VCaP (cell line): ENCODE results near the gene MAPKAPK3.

ENCODE experiments used
- H3K27ac ChIP-seq: fragments of 450-650 bp; 2 replicates; pipeline ENCODE4 v1.5.1; 2017
- CTCF ChIP-seq: fragments of 450-650 bp; conservative IDR thresholded peaks from 2 replicates; pipeline ENCODE4 v1.5.1; 2017; ENCODE audit warnings: mild to moderate bottlenecking, moderate library complexity

Gene MAPKAPK3

GRCh38 chr3:50635066-50635465, 18.1 kb downstream of the MAPKAPK3 start:
- no peak overlapping the region for H3K27ac ChIP-seq
- TF ChIP-seq CTCF, result no peak

GRCh38 chr3:50637011-50637410, 20.1 kb downstream of the MAPKAPK3 start:
- TF ChIP-seq CTCF, result no peak
- H3K27ac ChIP-seq, result no peak overlapping the region

- no peak overlapping the region for H3K27ac ChIP-seq
- TF ChIP-seq CTCF, result no peak
These were observed 21.0 kb downstream of the MAPKAPK3 start for GRCh38 chr3:50637945-50638344.

- no peak overlapping the region for H3K27ac ChIP-seq
- TF ChIP-seq CTCF, result no peak
These were observed 22.1 kb downstream of the MAPKAPK3 start for GRCh38 chr3:50639055-50639494.

- no peak overlapping the region for H3K27ac ChIP-seq
- TF ChIP-seq CTCF, result no peak
These were observed 25.4 kb downstream of the MAPKAPK3 start for GRCh38 chr3:50642382-50642781.

- no peak overlapping the region for H3K27ac ChIP-seq
- TF ChIP-seq CTCF, result no peak
These were observed 27.6 kb downstream of the MAPKAPK3 start for GRCh38 chr3:50644561-50644960.

GRCh38 chr3:50645378-50645777, 28.4 kb downstream of the MAPKAPK3 start:
- no peak for TF ChIP-seq CTCF
- H3K27ac ChIP-seq, result no peak overlapping the region

GRCh38 chr3:50648313-50648712, 31.4 kb downstream of the MAPKAPK3 start:
- H3K27ac ChIP-seq, result no peak overlapping the region

More at GRCh38 chr3:50648313-50648712, 31.4 kb downstream of the MAPKAPK3 start:
- no peak for TF ChIP-seq CTCF
